Lower leg skin (tissue), 4 donors: ENCODE results near the gene P4HA1. TPM values are rescaled to one million over a fixed set of nuclear protein-coding genes. Genes with fewer than 3 reads are reported as not detected.

Experiments
- DNase-seq, 2 donors: peaks; one replicate each; pipeline ENCODE4 v3.0.0-alpha.2; 2019; ENCODE audit warnings: low spot score in 2 of 2
- H3K4me3 ChIP-seq: fragments of 200-600 bp; sonication (generic); 2 replicates; pipeline ENCODE4 v1.5.1; 2017; ENCODE audit warnings: mild to moderate bottlenecking, low read depth; ENCODE audit not compliant: poor library complexity, severe bottlenecking
- POLR2A ChIP-seq, 2 donors: fragments of 450-650 bp; IDR thresholded peaks; one replicate each; pipeline ENCODE4 v1.6.1; 2016 to 2017; ENCODE audit warnings: antibody characterized with exemption in 2 of 2, mild to moderate bottlenecking in 1 of 2, moderate library complexity in 1 of 2
- WGBS, 2 donors: methylation state at CpG; one replicate each; pipeline ENCODE4 v1.1.5; 2018; 5-methylcytosine and 5-hydroxymethylcytosine counted together
- intact Hi-C: fragments of 100-400 bp; cut with DNase I; formaldehyde crosslinking; loops from one replicate; pipeline ENCODE4 v1.15.0; 2023; ENCODE audit warnings: low total_unique reads
- total RNA-seq, 4 donors: library from RNA; depleted of rRNA; stranded (reverse); fragments of >200 nt; gene quantifications; one replicate each; pipeline ENCODE4 v1.1.0, GENCODE V29; 2016
- TF ChIP-seq, protein P1 (sequence below), 3 donors: fragments of 450-650 bp; IDR thresholded peaks; one replicate each; pipeline ENCODE4 v1.5.1; 2016; ENCODE audit warnings: antibody characterized with exemption in 3 of 3, mild to moderate bottlenecking in 3 of 3, moderate library complexity in 2 of 3

The P4HA1 gene
- total RNA-seq, 4 donors from 2014 or later, result 14.3 to 29.5 (median 20.5) TPM

DNA sequence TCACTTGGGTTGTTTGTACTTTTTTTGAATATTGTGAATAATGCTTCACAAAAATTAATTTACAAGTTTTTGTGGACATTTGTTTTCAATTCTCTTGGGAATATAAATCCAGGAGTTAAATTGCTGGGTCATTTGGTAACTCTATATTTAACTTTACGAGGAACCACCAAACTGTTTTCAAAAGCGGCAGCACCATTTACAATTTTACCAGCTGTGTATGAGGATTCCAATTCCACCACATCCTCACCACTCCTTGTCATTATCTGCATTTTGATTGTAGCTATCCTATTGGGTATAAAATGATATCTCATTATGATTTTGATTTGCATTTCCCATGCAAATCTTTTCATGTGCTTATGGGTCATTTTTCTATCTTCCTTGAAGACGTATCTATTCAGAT is 9.6 kb upstream of the P4HA1 start:
- H3K4me3 ChIP-seq, result no peak overlapping the region
- 87 to 90% methylated on average over 3 of the region's 3 CpGs for WGBS, 2 donors
- intact Hi-C loops, result no loop called here
- no peak for DNase-seq
- no peak for TF ChIP-seq POLR2A (IDR thresholded peaks at IDR 0.05)
- TF ChIP-seq, protein P1, sequence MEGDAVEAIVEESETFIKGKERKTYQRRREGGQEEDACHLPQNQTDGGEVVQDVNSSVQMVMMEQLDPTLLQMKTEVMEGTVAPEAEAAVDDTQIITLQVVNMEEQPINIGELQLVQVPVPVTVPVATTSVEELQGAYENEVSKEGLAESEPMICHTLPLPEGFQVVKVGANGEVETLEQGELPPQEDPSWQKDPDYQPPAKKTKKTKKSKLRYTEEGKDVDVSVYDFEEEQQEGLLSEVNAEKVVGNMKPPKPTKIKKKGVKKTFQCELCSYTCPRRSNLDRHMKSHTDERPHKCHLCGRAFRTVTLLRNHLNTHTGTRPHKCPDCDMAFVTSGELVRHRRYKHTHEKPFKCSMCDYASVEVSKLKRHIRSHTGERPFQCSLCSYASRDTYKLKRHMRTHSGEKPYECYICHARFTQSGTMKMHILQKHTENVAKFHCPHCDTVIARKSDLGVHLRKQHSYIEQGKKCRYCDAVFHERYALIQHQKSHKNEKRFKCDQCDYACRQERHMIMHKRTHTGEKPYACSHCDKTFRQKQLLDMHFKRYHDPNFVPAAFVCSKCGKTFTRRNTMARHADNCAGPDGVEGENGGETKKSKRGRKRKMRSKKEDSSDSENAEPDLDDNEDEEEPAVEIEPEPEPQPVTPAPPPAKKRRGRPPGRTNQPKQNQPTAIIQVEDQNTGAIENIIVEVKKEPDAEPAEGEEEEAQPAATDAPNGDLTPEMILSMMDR (IDR thresholded peaks at IDR 0.05), result no peak

DNA sequence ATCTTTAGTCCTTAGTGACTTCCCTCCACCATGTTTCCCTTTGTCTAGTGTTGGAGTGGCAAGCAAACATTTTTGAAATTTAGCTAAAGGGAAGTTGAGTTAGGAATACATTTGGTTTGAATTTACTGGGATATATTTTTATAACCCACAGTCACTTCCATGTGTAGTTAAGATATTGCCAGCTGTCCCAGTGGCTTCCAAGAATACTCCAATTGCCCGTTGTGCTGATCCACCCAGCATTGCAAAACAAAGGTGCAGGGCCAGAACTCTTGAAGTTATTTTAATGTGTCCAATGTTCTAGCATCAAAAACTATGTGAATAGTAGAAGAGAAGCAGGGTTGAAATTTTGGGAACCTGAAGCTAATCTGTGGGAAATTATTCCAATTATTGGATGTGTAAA is 2.5 kb upstream of the P4HA1 start:
- peak in 1 of 2 donors; percentile 38 for DNase-seq
- intact Hi-C loops, result no loop called here
- no peak for TF ChIP-seq POLR2A (IDR thresholded peaks at IDR 0.05)
- TF ChIP-seq, protein P1 (IDR thresholded peaks at IDR 0.05), result no peak
- no peak overlapping the region for H3K4me3 ChIP-seq
- WGBS, 2 donors, result 38 to 40% methylated on average over 1 of the region's 1 CpG

DNA sequence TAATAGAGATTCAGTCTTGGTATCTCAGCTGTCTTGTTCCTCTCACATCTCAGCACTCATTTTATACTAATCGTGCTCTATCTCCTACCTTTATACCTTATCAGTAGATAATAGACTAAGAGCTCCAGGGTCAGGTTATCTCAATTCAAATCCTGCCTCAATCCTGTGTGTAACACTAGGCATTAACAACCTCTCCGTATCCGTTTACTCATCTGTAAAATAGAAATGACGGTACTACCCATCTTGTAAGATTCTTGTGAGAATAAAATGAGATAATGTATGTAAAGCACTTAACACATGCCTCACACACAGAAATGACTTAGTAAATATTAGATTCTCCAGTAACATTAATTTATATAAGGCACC is 622 bp upstream of the P4HA1 start:
- H3K4me3 ChIP-seq, result no peak overlapping the region
- TF ChIP-seq, protein P1 (IDR thresholded peaks at IDR 0.05), result no peak
- TF ChIP-seq POLR2A (IDR thresholded peaks at IDR 0.05), result no peak
- no peak for DNase-seq
- 34 to 38% methylated on average over 4 of the region's 4 CpGs for WGBS, 2 donors
- intact Hi-C loops, result no loop called here

DNA sequence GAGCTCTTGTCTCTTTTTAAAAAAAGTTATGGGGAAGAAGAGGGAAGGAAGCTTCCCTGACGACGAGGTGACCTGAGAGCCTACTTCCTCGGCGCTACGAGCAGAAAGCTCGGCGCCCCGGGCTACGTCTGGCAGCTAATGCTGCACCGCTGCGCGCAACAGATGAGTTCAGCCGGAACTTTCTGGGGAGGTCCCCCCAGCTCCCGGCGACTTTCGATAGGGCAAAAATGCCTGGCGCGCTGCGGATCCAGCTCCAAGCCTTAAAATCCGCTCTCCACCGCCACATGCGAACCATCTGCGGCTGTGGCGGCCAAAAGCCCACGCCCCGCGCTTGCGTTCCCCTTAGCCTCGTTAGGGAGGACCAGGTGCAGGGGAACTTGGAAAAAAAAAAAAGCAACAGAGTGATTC is 621 bp downstream of the P4HA1 start:
- peak; percentile 54 to 93 for DNase-seq
- TF ChIP-seq, protein P1 (IDR thresholded peaks at IDR 0.05), result no peak
- TF ChIP-seq POLR2A (IDR thresholded peaks at IDR 0.05), result no peak
- intact Hi-C loops, result no loop called here
- H3K4me3 ChIP-seq, result peak overlapping the region; percentile 96
- WGBS, 2 donors, result 0% methylated on average over 29 of the region's 29 CpGs

DNA sequence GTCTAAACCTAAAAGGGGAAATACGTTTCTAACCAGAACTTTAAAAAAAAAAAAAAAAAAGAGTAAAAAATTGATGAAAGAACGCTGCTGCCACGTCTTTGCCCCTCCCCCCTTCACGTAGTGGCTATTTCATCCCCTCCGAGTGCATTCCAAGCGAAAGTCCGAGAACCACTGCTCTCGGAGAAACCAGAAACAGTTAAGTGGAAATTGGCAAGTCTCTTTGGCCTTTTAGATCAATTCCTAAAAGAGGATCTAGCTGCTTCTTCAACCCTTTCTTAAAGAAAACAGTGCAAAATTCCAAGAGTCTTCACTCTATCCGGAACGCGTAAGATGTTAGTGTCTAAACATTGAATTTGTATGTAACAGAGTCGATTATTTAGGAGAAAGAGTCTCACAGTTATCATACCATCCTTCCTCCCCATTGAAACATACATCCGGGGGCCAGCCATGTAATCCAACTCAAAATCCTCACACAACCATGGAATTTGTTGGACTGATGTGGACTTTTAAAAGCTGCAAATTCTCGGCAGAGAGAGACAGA is 1.1 kb downstream of the P4HA1 start:
- H3K4me3 ChIP-seq, result peak overlapping the region; percentile 96
- peak in 1 of 2 donors; percentile 43 for DNase-seq
- 0% methylated on average over 14 of the region's 14 CpGs for WGBS, 2 donors
- no peak for TF ChIP-seq POLR2A (IDR thresholded peaks at IDR 0.05)
- TF ChIP-seq, protein P1 (IDR thresholded peaks at IDR 0.05), result no peak
- intact Hi-C loops, result no loop called here

DNA sequence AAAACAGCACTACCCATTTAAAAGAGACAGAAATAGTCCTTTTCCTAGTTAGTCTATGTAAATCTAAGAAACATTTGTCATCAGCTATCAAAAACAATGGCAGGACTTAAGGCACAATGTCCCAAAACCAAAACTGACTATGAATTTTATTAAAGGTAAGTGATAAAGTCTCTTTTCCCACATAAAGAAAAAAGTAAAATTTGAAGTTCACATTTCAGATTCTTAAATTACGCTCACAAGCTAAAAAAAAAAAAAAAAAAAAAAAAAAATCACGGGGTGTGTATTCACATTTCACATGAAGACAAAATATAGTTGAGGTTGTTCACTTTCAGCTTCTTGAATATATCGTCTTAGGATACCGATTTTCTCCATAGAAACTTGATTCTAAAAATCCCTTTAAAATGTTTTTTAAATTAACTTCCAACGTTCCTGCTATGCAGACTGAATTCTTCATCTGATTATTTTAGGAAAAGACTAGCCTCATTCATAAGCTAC is 1.6 kb downstream of the P4HA1 start:
- DNase-seq, result no peak
- 2 to 3% methylated on average over 5 of the region's 5 CpGs for WGBS, 2 donors
- intact Hi-C loops, result no loop called here
- H3K4me3 ChIP-seq, result peak overlapping the region; percentile 96
- TF ChIP-seq, protein P1 (IDR thresholded peaks at IDR 0.05), result no peak
- no peak for TF ChIP-seq POLR2A (IDR thresholded peaks at IDR 0.05)
